Neuronal stem cell (in vitro differentiated cells): ENCODE data around the gene TULP4.

Source experiments
- DNase-seq: peaks from one replicate; pipeline ENCODE4 v3.0.0-alpha.2; 2013; ENCODE audit warnings: low spot score
- H2AFZ ChIP-seq: one replicate; pipeline ENCODE4 v1.6.1; 2013; ENCODE audit warnings: mild to moderate bottlenecking, low read length, inconsistent platforms
- H2AK5ac ChIP-seq: 2 replicates; pipeline ENCODE4 v1.6.1; 2013; ENCODE audit warnings: low read depth, mild to moderate bottlenecking, inconsistent platforms, low read length, moderate library complexity, mixed read lengths
- H2BK120ac ChIP-seq: 2 replicates; pipeline ENCODE4 v1.6.1; 2013; ENCODE audit warnings: low read depth, mild to moderate bottlenecking, inconsistent platforms, low read length, moderate library complexity, mixed read lengths
- H2BK12ac ChIP-seq: one replicate; pipeline ENCODE4 v1.6.1; 2013; ENCODE audit warnings: low read length, inconsistent platforms
- H2BK15ac ChIP-seq: 2 replicates; pipeline ENCODE4 v1.6.1; 2013; ENCODE audit warnings: mild to moderate bottlenecking, low read length, inconsistent platforms, mixed read lengths
- H2BK5ac ChIP-seq: one replicate; pipeline ENCODE4 v1.6.1; 2013; ENCODE audit warnings: inconsistent platforms, mild to moderate bottlenecking, low read length, moderate library complexity
- H3K14ac ChIP-seq: one replicate; pipeline ENCODE4 v1.6.1; 2013; ENCODE audit warnings: low read length, inconsistent platforms
- H3K18ac ChIP-seq: 2 replicates; pipeline ENCODE4 v1.6.1; 2013; ENCODE audit warnings: low read length, inconsistent platforms
- H3K23ac ChIP-seq: 2 replicates; pipeline ENCODE4 v1.6.1; 2013; ENCODE audit warnings: low read depth, mild to moderate bottlenecking, mixed read lengths, low read length, inconsistent platforms; ENCODE audit not compliant: poor library complexity
- H3K27ac ChIP-seq: replicated peaks from 3 replicates; pipeline ENCODE4 v1.5.1; 2013; ENCODE audit warnings: low read length, inconsistent platforms
- H3K27me3 ChIP-seq, 3 experiments: 2 replicates each; pipeline ENCODE4 v1.6.1; 2013; ENCODE audit warnings: low read length in 3 of 3, mild to moderate bottlenecking in 2 of 3, inconsistent platforms in 1 of 3, low read depth in 1 of 3, mixed read lengths in 1 of 3, moderate library complexity in 1 of 3; ENCODE audit not compliant: control insufficient read depth in 3 of 3, insufficient read depth in 3 of 3
- H3K36me3 ChIP-seq, 2 donors: replicated peaks in 1 of 2; 2 replicates each; pipeline ENCODE4 v1.6.1; 2013; ENCODE audit warnings: low read length in 2 of 2; ENCODE audit not compliant: control insufficient read depth in 2 of 2, insufficient read depth in 2 of 2
- H3K4ac ChIP-seq: 2 replicates; pipeline ENCODE4 v1.6.1; 2013; ENCODE audit warnings: inconsistent platforms, mild to moderate bottlenecking, low read length, moderate library complexity
- H3K4me1 ChIP-seq, 2 donors: 1 replicate in 1 of 2; 2 replicates in 1 of 2; pipeline ENCODE4 v1.6.1; 2013; ENCODE audit warnings: low read length in 2 of 2, low read depth in 1 of 2; ENCODE audit not compliant: control insufficient read depth in 2 of 2, insufficient read depth in 1 of 2
- H3K4me2 ChIP-seq: one replicate; pipeline ENCODE4 v1.6.1; 2013; ENCODE audit warnings: mild to moderate bottlenecking, low read length, inconsistent platforms; ENCODE audit not compliant: insufficient read depth, poor library complexity, severe bottlenecking
- H3K4me3 ChIP-seq, 2 donors: 2 replicates each; pipeline ENCODE4 v1.5.1; 2013; ENCODE audit warnings: low read length in 2 of 2, mild to moderate bottlenecking in 2 of 2, inconsistent platforms in 1 of 2, moderate library complexity in 1 of 2
- H3K79me1 ChIP-seq: one replicate; pipeline ENCODE4 v1.6.1; 2013; ENCODE audit warnings: low read depth, mild to moderate bottlenecking, inconsistent platforms, low read length, moderate library complexity
- H3K9ac ChIP-seq: one replicate; pipeline ENCODE4 v1.6.1; 2013; ENCODE audit warnings: mild to moderate bottlenecking, low read depth, low read length, inconsistent platforms; ENCODE audit not compliant: poor library complexity
- H3K9me3 ChIP-seq, 2 donors: replicated peaks in 1 of 2; 2 replicates each; pipeline versions ENCODE3 to v1.6.1; 2013; ENCODE audit warnings: low read length in 2 of 2, mild to moderate bottlenecking in 2 of 2, inconsistent platforms in 1 of 2, low read depth in 1 of 2, mixed read lengths in 1 of 2, moderate library complexity in 1 of 2; ENCODE audit not compliant: control insufficient read depth in 2 of 2, insufficient read depth in 1 of 2
- H4K8ac ChIP-seq: one replicate; pipeline ENCODE4 v1.6.1; 2013; ENCODE audit warnings: low read depth, mild to moderate bottlenecking, inconsistent platforms, low read length, moderate library complexity
- H4K91ac ChIP-seq: one replicate; pipeline ENCODE4 v1.6.1; 2013; ENCODE audit warnings: low read length, low read depth, mild to moderate bottlenecking, inconsistent platforms; ENCODE audit not compliant: poor library complexity
- WGBS, 2 donors: extraction: QIAGEN DNeasy Blood & Tissue Kit; methylation state at CpG; one replicate each; pipeline ENCODE4 v1.1.7; 2013; ENCODE audit warnings: missing lambda C conversion rate in 2 of 2, mixed read lengths in 1 of 2; ENCODE audit not compliant: insufficient read length in 2 of 2, insufficient replicate concordance in 1 of 2; ENCODE audit errors: extremely low coverage in 2 of 2; 5-methylcytosine and 5-hydroxymethylcytosine counted together

TULP4 gene

GRCh38 chr6:158284876-158285655 lies 27.2 kb upstream of the TULP4 start:
- no peak overlapping the region for H2BK120ac ChIP-seq
- peaks cover 0 to 17% of the 10 kb centered on the region in 2 donors for H3K36me3 ChIP-seq
- H3K79me1 ChIP-seq: no peaks in the 10 kb centered on the region
- no peak overlapping the region for H2BK12ac ChIP-seq
- no peak overlapping the region for H2BK5ac ChIP-seq
- H2BK15ac ChIP-seq: no peak overlapping the region
- no peak overlapping the region for H3K4ac ChIP-seq
- no peak overlapping the region for H3K4me3 ChIP-seq
- peak overlapping the region; percentile 9 for H3K27ac ChIP-seq
- no peak overlapping the region for H3K18ac ChIP-seq
- H3K4me1 ChIP-seq: peaks cover 5 to 9% of the 10 kb centered on the region in 2 donors
- H3K27me3 ChIP-seq: no peaks in the 10 kb centered on the region
- H4K91ac ChIP-seq: no peak overlapping the region
- H3K23ac ChIP-seq: no peak overlapping the region
- H2AK5ac ChIP-seq: no peak overlapping the region
- no peaks in the 10 kb centered on the region for H3K9me3 ChIP-seq
- no peak overlapping the region for H3K9ac ChIP-seq
- no peak overlapping the region for H3K4me2 ChIP-seq
- no peak for DNase-seq
- no CpG with 5 or more reads among the region's 6 CpGs for WGBS, 2 donors
- H4K8ac ChIP-seq: no peak overlapping the region
- no peak overlapping the region for H3K14ac ChIP-seq
- H2AFZ ChIP-seq: no peak overlapping the region

- no peak overlapping the region for H3K4me3 ChIP-seq
- H3K4me2 ChIP-seq: no peak overlapping the region
- H2AFZ ChIP-seq: no peak overlapping the region
- H2AK5ac ChIP-seq: no peak overlapping the region
- no peaks in the 10 kb centered on the region for H3K79me1 ChIP-seq
- no peak overlapping the region for H3K4ac ChIP-seq
- no peaks in the 10 kb centered on the region for H3K27me3 ChIP-seq
- WGBS, 2 donors: no CpG with 5 or more reads among the region's 5 CpGs
- H3K4me1 ChIP-seq: peaks cover 5 to 9% of the 10 kb centered on the region in 2 donors
- no peak overlapping the region for H3K9ac ChIP-seq
- no peak overlapping the region for H2BK15ac ChIP-seq
- H3K23ac ChIP-seq: no peak overlapping the region
- no peak overlapping the region for H2BK12ac ChIP-seq
- H2BK120ac ChIP-seq: no peak overlapping the region
- H2BK5ac ChIP-seq: no peak overlapping the region
- DNase-seq: peak; percentile 15
- no peak overlapping the region for H4K91ac ChIP-seq
- no peak overlapping the region for H3K18ac ChIP-seq
- no peak overlapping the region for H4K8ac ChIP-seq
- no peak overlapping the region for H3K14ac ChIP-seq
- H3K9me3 ChIP-seq: no peaks in the 10 kb centered on the region
- H3K36me3 ChIP-seq: peaks cover 0 to 21% of the 10 kb centered on the region in 2 donors
- no peak overlapping the region for H3K27ac ChIP-seq
These were observed 26.6 kb upstream of the TULP4 start for GRCh38 chr6:158285656-158286021.

GRCh38 chr6:158286413-158286812 lies 25.9 kb upstream of the TULP4 start:
- H3K9ac ChIP-seq: no peak overlapping the region
- H3K9me3 ChIP-seq: peaks cover 0 to 8% of the 10 kb centered on the region in 2 donors
- H3K27ac ChIP-seq: no peak overlapping the region
- no peak overlapping the region for H4K91ac ChIP-seq
- WGBS, 2 donors: no CpG with 5 or more reads among the region's 1 CpG
- H3K23ac ChIP-seq: no peak overlapping the region
- DNase-seq: no peak
- peaks cover 5 to 9% of the 10 kb centered on the region in 2 donors for H3K4me1 ChIP-seq
- H2BK12ac ChIP-seq: no peak overlapping the region
- no peak overlapping the region for H3K4me2 ChIP-seq
- H3K4me3 ChIP-seq: no peak overlapping the region
- H4K8ac ChIP-seq: no peak overlapping the region
- peaks cover 0 to 28% of the 10 kb centered on the region in 2 donors for H3K36me3 ChIP-seq
- H2BK5ac ChIP-seq: no peak overlapping the region
- no peak overlapping the region for H2AFZ ChIP-seq
- H3K79me1 ChIP-seq: no peaks in the 10 kb centered on the region
- no peak overlapping the region for H3K14ac ChIP-seq
- no peak overlapping the region for H2AK5ac ChIP-seq
- no peak overlapping the region for H3K4ac ChIP-seq
- no peak overlapping the region for H2BK120ac ChIP-seq
- no peak overlapping the region for H2BK15ac ChIP-seq
- H3K18ac ChIP-seq: no peak overlapping the region
- H3K27me3 ChIP-seq: no peaks in the 10 kb centered on the region

GRCh38 chr6:158287047-158287446 lies 25.2 kb upstream of the TULP4 start:
- Histone ChIP-seq H2BK15ac (no peak overlapping the region), H3K27ac (no peak overlapping the region), H3K27me3 (no peaks in the 10 kb centered on the region), H4K91ac (no peak overlapping the region), H3K4me2 (no peak overlapping the region), H3K9ac (no peak overlapping the region), H3K14ac (no peak overlapping the region), H3K36me3 (peaks cover 0 to 27% of the 10 kb centered on the region in 2 donors), H3K18ac (no peak overlapping the region), H2BK12ac (no peak overlapping the region), H3K4me1 (peaks cover 5 to 9% of the 10 kb centered on the region in 2 donors), H2BK120ac (no peak overlapping the region), H3K79me1 (no peaks in the 10 kb centered on the region), H3K9me3 (peaks cover 0 to 8% of the 10 kb centered on the region in 2 donors), H2BK5ac (no peak overlapping the region), H3K4ac (no peak overlapping the region), H4K8ac (no peak overlapping the region), H3K4me3 (no peak overlapping the region), H3K23ac (no peak overlapping the region), H2AK5ac (no peak overlapping the region), H2AFZ (no peak overlapping the region)
- DNase-seq: no peak
- WGBS, 2 donors: no CpG with 5 or more reads among the region's 4 CpGs
